HG03103 (cell line): ENCODE measurements around the gene TICRR.
"Not testable (repeated sequence)": the region's sequence is repeated elsewhere in the genome, so short reads cannot be mapped to it uniquely, and the experiment has no call there.

Source experiments
- ATAC-seq: cut with Tn5 transposase; IDR thresholded peaks from one replicate; pipeline ENCODE4 v1.9.1; 2021; ENCODE audit warnings: low read depth; ENCODE audit not compliant: unreplicated experiment

Gene TICRR

GRCh38 chr15:89566621-89567294 lies 8.5 kb upstream of the TICRR start:
- ATAC-seq = no peak

- ATAC-seq = no peak
Observed at GRCh38 chr15:89569090-89569745, 6.1 kb upstream of the TICRR start.

- ATAC-seq = peak; percentile 21
Observed at GRCh38 chr15:89575656-89576416, 567 bp downstream of the TICRR start.

GRCh38 chr15:89576417-89576773 lies 1.1 kb downstream of the TICRR start:
- no peak for ATAC-seq

- no peak for ATAC-seq
Observed at GRCh38 chr15:89577776-89578115, 2.5 kb downstream of the TICRR start.

- ATAC-seq = no peak
Observed at GRCh38 chr15:89578146-89578545, 2.9 kb downstream of the TICRR start.

- not testable (repeated sequence) for ATAC-seq
Observed at GRCh38 chr15:89580747-89581146, 5.5 kb downstream of the TICRR start.

GRCh38 chr15:89586651-89587050 lies 11.4 kb downstream of the TICRR start:
- no peak for ATAC-seq

GRCh38 chr15:89587955-89588354 lies 12.7 kb downstream of the TICRR start:
- ATAC-seq = no peak

- no peak for ATAC-seq
Observed at GRCh38 chr15:89591834-89592233, 16.6 kb downstream of the TICRR start.

GRCh38 chr15:89593018-89593417 lies 17.7 kb downstream of the TICRR start:
- ATAC-seq = no peak

- ATAC-seq = no peak
Observed at GRCh38 chr15:89599021-89599420, 23.8 kb downstream of the TICRR start.

GRCh38 chr15:89611317-89611716 lies 36.0 kb downstream of the TICRR start:
- ATAC-seq = no peak

GRCh38 chr15:89613031-89613430 lies 37.8 kb downstream of the TICRR start:
- no peak for ATAC-seq

GRCh38 chr15:89614164-89614563 lies 38.9 kb downstream of the TICRR start:
- no peak for ATAC-seq

GRCh38 chr15:89615135-89615534 lies 39.9 kb downstream of the TICRR start:
- ATAC-seq = no peak

GRCh38 chr15:89616228-89616627 lies 41.0 kb downstream of the TICRR start:
- no peak for ATAC-seq

GRCh38 chr15:89621547-89621946 lies 46.3 kb downstream of the TICRR start:
- ATAC-seq = no peak

GRCh38 chr15:89623165-89623564 lies 47.9 kb downstream of the TICRR start:
- ATAC-seq = no peak

- ATAC-seq = no peak
Observed at GRCh38 chr15:89625716-89626115, 50.4 kb downstream of the TICRR start.

- no peak for ATAC-seq
Observed at GRCh38 chr15:89627256-89627970, 52.1 kb downstream of the TICRR start.
